Cardiac ventricle fibroblast (primary cell): ENCODE results near the gene HLA-DPB1. TPM values are rescaled to one million over a fixed set of nuclear protein-coding genes. Genes with fewer than 3 reads are reported as not detected.

ENCODE experiments used
- total RNA-seq: library from RNA; depleted of rRNA; stranded (reverse); fragments of >200 nt; gene quantifications from 2 replicates; pipeline ENCODE4 v1.2.3, GENCODE V29; 2015

Gene HLA-DPB1
- total RNA-seq, result 4.1 and 10.1 TPM in 2 replicates

GRCh38 chr6:33075568-33076405 lies at the start of gene HLA-DPB1:
HLA-DPB1 (plus strand) TSS chr6:33075990; CDS start chr6:33076042, 52 bp downstream.

GRCh38 chr6:33073431-33073871 lies 2.3 kb upstream of the HLA-DPB1 start, which contains the start of gene HLA-DPA1:
HLA-DPA1 (minus strand) TSS chr6:33073649.

Other genes starting within 250 kb of the HLA-DPB1 start
- gene TAP2, start 237.3 kb upstream of the HLA-DPB1 start, total RNA-seq, result 9.0 and 14.5 TPM in 2 replicates
- 44.7 and 54.2 TPM in 2 replicates for gene PSMB8, start 231.9 kb upstream of the HLA-DPB1 start, total RNA-seq
- gene TAP1, start 222.3 kb upstream of the HLA-DPB1 start, total RNA-seq, result 19.2 and 19.4 TPM in 2 replicates
- 27.2 and 33.0 TPM in 2 replicates for gene PSMB9, start 221.8 kb upstream of the HLA-DPB1 start, total RNA-seq
- not detected in 2 replicates for gene HLA-DMB, start 135.0 kb upstream of the HLA-DPB1 start, total RNA-seq
- gene HLA-DMA, start 122.9 kb upstream of the HLA-DPB1 start, total RNA-seq, result 3.9 and 4.2 TPM in 2 replicates
- gene BRD2, start 107.4 kb upstream of the HLA-DPB1 start, total RNA-seq, result 112 and 121 TPM in 2 replicates
- gene HLA-DOA, start 66.4 kb upstream of the HLA-DPB1 start, total RNA-seq, result 0.12 TPM in 1 of 2 replicates, not detected in the other
- 2.8 and 7.6 TPM in 2 replicates for gene HLA-DPA1, start 2.3 kb upstream of the HLA-DPB1 start, total RNA-seq
- gene COL11A2, start 116.5 kb downstream of the HLA-DPB1 start, total RNA-seq, result 0.05 and 0.06 TPM in 2 replicates
- 19.2 and 20.3 TPM in 2 replicates for gene RXRB, start 124.7 kb downstream of the HLA-DPB1 start, total RNA-seq
- gene SLC39A7, start 124.9 kb downstream of the HLA-DPB1 start, total RNA-seq, result 133 and 143 TPM in 2 replicates
- gene HSD17B8, start 128.7 kb downstream of the HLA-DPB1 start, total RNA-seq, result 2.2 and 6.6 TPM in 2 replicates
- gene RING1, start 132.5 kb downstream of the HLA-DPB1 start, total RNA-seq, result 13.6 and 13.9 TPM in 2 replicates
- 13.3 and 29.0 TPM in 2 replicates for gene VPS52, start 195.9 kb downstream of the HLA-DPB1 start, total RNA-seq
- gene RPS18, start 196.1 kb downstream of the HLA-DPB1 start, total RNA-seq, result 3,899 and 4,707 TPM in 2 replicates
- 2.3 and 2.7 TPM in 2 replicates for gene B3GALT4, start 201.1 kb downstream of the HLA-DPB1 start, total RNA-seq
- gene WDR46, start 213.2 kb downstream of the HLA-DPB1 start, total RNA-seq, result 55.5 and 57.8 TPM in 2 replicates
- 45.7 and 55.3 TPM in 2 replicates for gene PFDN6, start 213.6 kb downstream of the HLA-DPB1 start, total RNA-seq
- gene RGL2, start 223.0 kb downstream of the HLA-DPB1 start, total RNA-seq, result 16.1 and 17.8 TPM in 2 replicates
- 47.9 and 50.1 TPM in 2 replicates for gene TAPBP, start 238.1 kb downstream of the HLA-DPB1 start, total RNA-seq
- gene ZBTB22, start 241.8 kb downstream of the HLA-DPB1 start, total RNA-seq, result 13.9 and 17.1 TPM in 2 replicates
- 33.6 and 35.2 TPM in 2 replicates for gene DAXX, start 247.0 kb downstream of the HLA-DPB1 start, total RNA-seq